Measurements from ENCODE around the gene ZSWIM8.
"Not testable (repeated sequence)": the region's sequence is repeated elsewhere in the genome, so short reads cannot be mapped to it uniquely, and the experiment has no call there.

Gene ZSWIM8

DNA sequence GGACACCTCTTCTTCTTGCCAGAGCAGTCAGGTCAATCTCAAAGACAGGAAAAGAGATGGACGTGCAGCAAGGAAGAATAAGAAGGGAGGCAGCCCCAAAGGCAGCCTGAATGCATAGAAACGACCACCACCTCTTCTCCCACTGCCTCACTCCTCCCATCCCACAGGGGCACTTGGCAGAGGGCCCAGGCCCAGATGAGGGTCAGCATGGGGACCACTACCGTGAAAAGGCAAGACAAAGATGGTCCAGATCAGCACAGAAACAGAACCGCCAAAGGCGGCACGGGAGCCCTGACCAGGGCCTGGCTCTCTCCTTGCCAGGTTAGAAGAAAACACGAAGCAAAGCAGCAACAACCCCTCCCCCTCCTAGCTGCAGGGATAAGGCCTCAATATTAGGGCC is 27.9 kb downstream of the ZSWIM8 start:
- in situ Hi-C loops (cut with MboI; ENCODE audit: low sequenced_read_pairs): no loop called here

GRCh38 chr10:73814276-73814895 is 29.0 kb downstream of the ZSWIM8 start:
- in situ Hi-C loops (cut with MboI; ENCODE audit: low sequenced_read_pairs): no loop called here

DNA sequence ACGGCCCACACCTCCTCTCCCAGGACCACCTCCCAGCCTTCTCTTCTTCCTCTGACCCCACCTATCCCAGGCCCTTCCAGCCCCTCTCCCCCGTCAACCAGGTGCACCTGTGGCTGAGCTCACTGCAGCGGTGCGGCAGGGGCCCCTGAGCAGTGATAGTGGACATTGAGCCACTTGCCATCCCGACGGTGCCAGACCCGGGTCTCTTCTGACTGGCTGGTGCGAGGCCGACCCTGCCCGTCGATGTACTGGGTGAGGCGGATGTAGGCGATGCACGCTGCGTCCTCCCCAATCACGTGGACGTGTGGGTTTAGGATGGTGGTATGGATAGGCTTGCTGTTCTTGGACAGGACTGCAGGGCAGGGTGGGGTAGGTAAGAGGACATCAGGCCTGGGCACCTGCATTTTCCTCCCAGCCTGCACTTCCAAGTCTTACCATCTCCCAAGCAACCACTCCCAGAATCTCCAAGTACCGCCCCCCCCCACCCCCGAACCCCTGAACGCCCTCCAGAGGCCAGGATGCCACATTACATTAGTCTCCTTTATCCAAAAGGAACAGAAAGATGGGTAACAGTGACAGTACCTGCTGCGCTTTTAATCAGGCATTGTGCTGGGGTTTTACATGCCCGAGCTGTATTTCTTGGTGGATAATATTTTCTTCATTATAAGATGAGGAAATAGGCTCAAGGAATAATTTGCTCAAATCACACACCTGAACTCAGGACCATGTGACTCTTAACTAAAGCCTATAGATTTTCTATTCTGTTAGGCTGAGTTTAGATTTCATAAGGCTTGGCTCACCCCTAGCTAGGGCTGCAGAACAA is 29.7 kb downstream of the ZSWIM8 start:
- in situ Hi-C loops (cut with MboI; ENCODE audit: low sequenced_read_pairs): no loop called here

DNA sequence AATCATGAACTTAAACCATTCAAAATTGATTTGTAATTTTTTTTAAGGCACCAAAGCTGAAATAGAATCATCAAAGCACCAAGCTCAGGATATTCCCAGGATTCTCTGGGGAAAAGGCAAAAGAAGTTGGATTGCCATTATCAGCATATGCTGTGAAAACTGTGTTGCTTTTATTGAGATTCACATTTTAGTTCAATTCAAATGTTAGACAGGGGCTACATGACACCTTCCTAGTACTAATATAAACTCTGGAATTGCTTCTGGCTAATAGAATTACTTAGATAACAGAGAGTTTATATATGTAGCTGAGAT is 30.3 kb downstream of the ZSWIM8 start:
- in situ Hi-C loops (cut with MboI; ENCODE audit: low sequenced_read_pairs): no loop called here

- in situ Hi-C loops (cut with MboI; ENCODE audit: low sequenced_read_pairs): no loop called here
Measured at GRCh38 chr10:73816917-73817729, 31.7 kb downstream of the ZSWIM8 start.

DNA sequence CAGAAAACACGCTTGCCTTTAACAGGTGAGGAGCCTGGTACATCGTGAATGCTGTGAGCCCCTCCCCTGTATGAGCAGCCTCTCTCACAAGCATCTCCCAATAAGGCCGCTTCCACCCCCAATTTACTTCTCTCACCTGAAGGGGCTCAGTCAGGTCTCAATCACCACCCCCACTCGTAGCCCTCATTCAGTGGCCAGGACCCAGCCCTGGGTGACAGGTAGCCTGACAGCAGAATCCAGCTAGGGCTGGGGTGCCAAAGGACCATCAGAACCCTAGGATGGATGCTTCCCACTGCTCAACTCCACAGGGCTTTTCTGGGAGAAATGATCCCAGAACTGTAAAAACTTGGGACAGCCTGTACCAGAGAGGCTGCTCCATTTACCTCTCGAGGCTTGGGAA is 32.4 kb downstream of the ZSWIM8 start:
- in situ Hi-C loops (cut with MboI; ENCODE audit: low sequenced_read_pairs): no loop called here

GRCh38 chr10:73818402-73818801 is 33.0 kb downstream of the ZSWIM8 start:
- in situ Hi-C loops (cut with MboI; ENCODE audit: low sequenced_read_pairs): no loop called here

DNA sequence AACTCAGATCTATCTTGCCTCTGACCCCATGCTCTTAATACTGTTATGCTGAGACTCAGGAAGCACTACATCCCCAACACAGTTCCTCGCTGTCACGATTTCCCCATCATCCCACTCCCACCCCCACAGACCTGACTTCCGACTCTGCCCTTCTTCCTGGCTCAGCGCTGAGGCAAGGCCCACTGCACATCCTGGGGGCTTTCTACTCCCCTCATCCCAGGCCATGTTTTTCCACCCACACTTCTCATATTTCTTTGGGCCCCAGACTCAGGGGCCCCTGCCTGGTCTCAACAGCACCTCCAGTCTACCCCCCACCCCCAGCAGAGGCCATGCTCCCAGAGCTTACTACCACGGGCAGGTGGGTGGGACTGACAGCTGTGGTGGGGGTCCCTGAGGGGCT is 33.7 kb downstream of the ZSWIM8 start:
- in situ Hi-C loops (cut with MboI; ENCODE audit: low sequenced_read_pairs): no loop called here

DNA sequence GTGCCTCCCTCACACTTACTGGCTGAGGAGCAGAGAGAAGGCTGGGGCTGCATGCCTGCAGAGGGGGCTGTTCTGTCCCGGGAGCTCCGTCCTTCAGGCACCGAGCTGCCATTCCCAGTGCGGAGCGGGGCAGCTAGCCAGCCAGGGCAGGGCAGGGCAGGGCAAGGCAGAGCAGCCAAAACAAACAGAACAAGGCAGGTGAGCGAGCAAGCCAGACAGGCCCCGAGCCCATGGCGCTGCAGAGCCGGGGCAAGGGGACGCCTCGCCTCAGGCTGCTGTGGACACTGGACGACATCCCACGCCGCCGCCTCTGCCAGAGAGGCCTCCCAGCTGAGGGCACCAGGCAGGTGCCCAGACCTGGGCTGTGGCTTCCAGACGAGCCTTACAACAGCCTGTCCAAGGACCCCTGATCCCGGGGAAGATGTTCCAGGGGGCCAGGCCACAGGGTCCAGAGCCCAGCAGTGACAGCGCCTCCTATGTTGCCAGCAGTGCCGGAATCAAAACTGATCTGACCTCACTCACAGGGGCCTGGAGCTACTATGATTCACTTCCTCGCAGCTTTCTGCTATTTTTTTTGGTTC is 34.2 kb downstream of the ZSWIM8 start:
- in situ Hi-C loops (cut with MboI; ENCODE audit: low sequenced_read_pairs): no loop called here

- in situ Hi-C loops (cut with MboI; ENCODE audit: low sequenced_read_pairs): no loop called here
Measured at GRCh38 chr10:73823391-73823790, 38.0 kb downstream of the ZSWIM8 start.

GRCh38 chr10:73824146-73824725 is 38.8 kb downstream of the ZSWIM8 start:
- in situ Hi-C loops (cut with MboI; ENCODE audit: low sequenced_read_pairs): no loop called here

- in situ Hi-C loops (cut with MboI; ENCODE audit: low sequenced_read_pairs): no loop called here
Measured at GRCh38 chr10:73827346-73828089, 42.1 kb downstream of the ZSWIM8 start.

GRCh38 chr10:73828161-73828560 is 42.8 kb downstream of the ZSWIM8 start:
- in situ Hi-C loops (cut with MboI; ENCODE audit: low sequenced_read_pairs): no loop called here

DNA sequence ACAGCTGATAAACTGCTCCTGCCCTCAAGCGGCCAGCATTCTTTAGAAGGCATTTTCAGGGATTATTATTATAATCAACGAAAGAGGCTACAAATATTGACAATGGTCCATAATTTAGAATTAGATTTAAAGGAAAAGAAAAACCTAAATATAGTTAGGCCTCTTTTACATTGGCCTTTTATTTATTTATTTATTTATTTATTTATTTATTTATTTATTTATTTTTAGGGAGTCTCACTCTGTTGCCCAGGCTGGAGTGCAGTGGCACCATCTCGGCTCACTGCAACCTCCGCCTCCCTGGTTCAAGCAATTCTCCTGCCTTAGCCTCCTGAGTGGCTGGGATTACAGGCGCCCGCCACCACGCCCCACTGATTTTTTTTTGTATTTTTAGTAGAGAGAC is 43.7 kb downstream of the ZSWIM8 start:
- in situ Hi-C loops (cut with MboI; ENCODE audit: low sequenced_read_pairs): not testable (repeated sequence)

DNA sequence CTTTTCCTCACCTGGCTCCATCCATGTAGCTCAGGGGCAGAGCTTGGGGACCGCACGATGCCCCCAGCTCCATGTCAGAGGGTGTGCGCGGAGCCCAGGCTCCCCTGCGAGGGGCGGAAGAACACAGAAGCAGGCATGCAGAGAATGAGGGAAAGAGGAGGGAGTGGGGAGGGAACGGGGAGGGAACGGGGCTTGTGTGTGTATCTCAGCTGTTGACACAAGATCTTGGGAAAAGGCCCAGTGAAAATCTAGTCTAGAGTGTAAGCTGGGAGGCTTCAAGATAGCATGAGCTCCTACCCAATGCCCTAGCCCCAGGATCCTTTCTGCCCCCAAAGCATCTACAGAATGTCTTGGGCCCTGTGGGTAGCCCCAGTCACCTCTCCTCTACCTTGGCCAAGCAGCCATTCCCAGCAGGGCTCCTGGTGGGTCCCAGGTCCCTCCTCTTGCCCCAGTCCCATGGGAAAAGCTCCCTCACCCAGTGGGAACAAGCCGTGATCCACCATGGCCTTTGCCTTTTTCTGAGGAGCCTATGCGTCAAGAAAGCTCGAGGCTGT is 51.1 kb downstream of the ZSWIM8 start:
- in situ Hi-C loops (cut with MboI; ENCODE audit: low sequenced_read_pairs): no loop called here

GRCh38 chr10:73837072-73837471 is 51.7 kb downstream of the ZSWIM8 start:
- in situ Hi-C loops (cut with MboI; ENCODE audit: low sequenced_read_pairs): no loop called here

GRCh38 chr10:73838008-73838567 is 52.7 kb downstream of the ZSWIM8 start:
- in situ Hi-C loops (cut with MboI; ENCODE audit: low sequenced_read_pairs): no loop called here

DNA sequence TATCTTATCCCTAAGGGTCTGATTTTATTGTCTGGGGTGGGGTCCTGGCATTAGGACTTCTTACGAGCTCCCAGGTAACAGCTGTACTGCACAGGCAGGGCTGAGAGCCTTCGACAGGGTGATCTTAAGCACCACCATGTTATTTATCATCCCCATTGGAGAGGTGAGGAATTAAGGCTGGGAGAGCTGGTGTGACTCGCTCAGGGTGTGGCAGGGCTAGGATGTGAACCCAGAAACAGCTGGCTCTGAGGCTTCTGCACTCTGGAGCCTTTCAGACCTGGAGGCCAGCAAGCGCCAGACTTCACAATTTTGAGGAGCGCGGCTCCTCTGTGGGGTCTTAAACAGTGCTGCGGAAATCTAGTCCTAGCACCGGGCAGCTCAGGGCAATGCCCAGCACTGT is 53.4 kb downstream of the ZSWIM8 start:
- in situ Hi-C loops (cut with MboI; ENCODE audit: low sequenced_read_pairs): no loop called here

GRCh38 chr10:73839276-73839966 is 54.0 kb downstream of the ZSWIM8 start:
- in situ Hi-C loops (cut with MboI; ENCODE audit: low sequenced_read_pairs): no loop called here
